Activated CD4-positive, alpha-beta T cell treated with anti-CD3 and anti-CD28 coated beads for 36 hours (primary cell): ENCODE results near the gene CRISPLD2. TPM values are rescaled to one million over a fixed set of nuclear protein-coding genes. Genes with fewer than 3 reads are reported as not detected.

Experiments used
- ATAC-seq: fragments of 200-7000 bp; cut with Tn5 transposase; one replicate; pipeline ENCODE4 v1.10.0; 2021; ENCODE audit warnings: mild to moderate bottlenecking, moderate library complexity
- CTCF ChIA-PET: fragments of 350-600 bp; sonication (Branson Sonifier 250); formaldehyde crosslinking; loops from one replicate; lab custom pipeline; 2021; ENCODE audit warnings: antibody characterized with exemption; lab: Charles Lee
- POLR2A ChIA-PET: fragments of 350-600 bp; sonication (Branson Sonifier 250); formaldehyde crosslinking; loops from one replicate; lab custom pipeline; 2021; ENCODE audit warnings: antibody characterized with exemption, inconsistent platforms; lab: Charles Lee
- DNase-seq: peaks from one replicate; pipeline ENCODE4 v3.0.0-alpha.2; 2020
- H3K27ac Mint-ChIP-seq: one replicate; pipeline ENCODE4 v1.8.0; 2021; ENCODE audit warnings: mixed read lengths
- H3K27me3 Mint-ChIP-seq: one replicate; pipeline ENCODE4 v1.8.0; 2021; ENCODE audit warnings: mixed read lengths
- H3K36me3 Mint-ChIP-seq: one replicate; pipeline ENCODE4 v1.8.0; 2021; ENCODE audit warnings: low read depth, mixed read lengths
- H3K4me1 Mint-ChIP-seq: one replicate; pipeline ENCODE4 v1.8.0; 2021; ENCODE audit warnings: mixed read lengths
- H3K4me3 Mint-ChIP-seq: one replicate; pipeline ENCODE4 v1.8.0; 2021; ENCODE audit warnings: mild to moderate bottlenecking, moderate library complexity, mixed read lengths
- H3K9me3 Mint-ChIP-seq: one replicate; pipeline ENCODE4 v1.8.0; 2021; ENCODE audit warnings: low read depth, mixed read lengths
- intact Hi-C, 2 experiments: fragments of 100-400 bp; cut with DNase I in 1 of 2; cut with micrococcal nuclease in 1 of 2; formaldehyde crosslinking; loops; one replicate each; pipeline versions ENCODE4 v1.14.2 to v1.15.1; 2022 to 2024; cut with DNase I, micrococcal nuclease
- total RNA-seq, 2 experiments: library from RNA; stranded (reverse); gene quantifications; one replicate each; pipeline ENCODE4 v1.2.3, GENCODE V29; 2021

CRISPLD2 gene
- total RNA-seq, result under 1 TPM; 0.05 to 0.11 TPM

GRCh38 chr16:84819644-84820304, at the start of gene CRISPLD2:
Gene CRISPLD2 (plus strand): TSS chr16:84819985. CDS start chr16:84838496, 18,511 bp downstream.
- Mint-ChIP-seq H3K36me3 (no peaks in the 10 kb centered on the region), H3K27me3 (peaks cover 13% of the 10 kb centered on the region), H3K9me3 (no peaks in the 10 kb centered on the region), H3K4me1 (peaks cover 8% of the 10 kb centered on the region), H3K27ac (no peak within 1 kb of the TSS), H3K4me3 (peak within 1 kb of the TSS; percentile 58)
- ATAC-seq, result peak; percentile 100
- ChIA-PET CTCF (interaction anchor here (0.5 to 1.1 kb wide), 5 partner anchors 10 to 305 kb away, joined by 3 to 5 read pairs (median 4); no protein-coding TSS in a partner anchor), POLR2A (interaction anchor here (0.6 to 1.2 kb wide), 2 partner anchors 18 to 703 kb away, joined by 3 to 6 read pairs; no protein-coding TSS in a partner anchor)
- intact Hi-C loops, result loop anchor here in 1 of 2 experiments (1.0 to 5.0 kb wide), 2 partner anchors 153 to 315 kb away; partner anchors contain the start of gene MEAK7
- peak; percentile 93 for DNase-seq

- peaks cover 49% of the 10 kb centered on the region for H3K36me3 Mint-ChIP-seq
- H3K9me3 Mint-ChIP-seq, result no peaks in the 10 kb centered on the region
- H3K4me1 Mint-ChIP-seq, result no peaks in the 10 kb centered on the region
- DNase-seq (no peak), ATAC-seq (no peak)
- ChIA-PET POLR2A (no interaction called here), CTCF (interaction anchor here (0.9 to 1.7 kb wide), 3 partner anchors 9 to 179 kb away, joined by 3 read pairs; no protein-coding TSS in a partner anchor)
- intact Hi-C loops, result no loop called here
- H3K4me3 Mint-ChIP-seq, result no peak overlapping the region
- no peaks in the 10 kb centered on the region for H3K27me3 Mint-ChIP-seq
- H3K27ac Mint-ChIP-seq, result no peak overlapping the region
Measured at GRCh38 chr16:84773312-84773711, 46.5 kb upstream of the CRISPLD2 start.

- POLR2A ChIA-PET, result no interaction called here
- H3K36me3 Mint-ChIP-seq, result peaks cover 48% of the 10 kb centered on the region
- ATAC-seq, result no peak
- H3K27ac Mint-ChIP-seq, result peak overlapping the region; percentile 14
- intact Hi-C loops, result no loop called here
- no peak for DNase-seq
- no peaks in the 10 kb centered on the region for H3K27me3 Mint-ChIP-seq
- H3K4me1 Mint-ChIP-seq, result no peaks in the 10 kb centered on the region
- CTCF ChIA-PET, result interaction anchor here (1.7 kb wide), 1 partner anchor 10 kb away, joined by 4 read pairs; no protein-coding TSS in a partner anchor
- H3K9me3 Mint-ChIP-seq, result no peaks in the 10 kb centered on the region
- H3K4me3 Mint-ChIP-seq, result no peak overlapping the region
Measured at GRCh38 chr16:84774810-84775209, 45.0 kb upstream of the CRISPLD2 start.

- intact Hi-C loops, result no loop called here
Measured at GRCh38 chr16:84775262-84775810, 44.4 kb upstream of the CRISPLD2 start.

GRCh38 chr16:84777435-84777834, 42.4 kb upstream of the CRISPLD2 start:
- Mint-ChIP-seq H3K27me3 (no peaks in the 10 kb centered on the region), H3K27ac (no peak overlapping the region), H3K9me3 (no peaks in the 10 kb centered on the region), H3K4me1 (no peaks in the 10 kb centered on the region), H3K36me3 (peaks cover 44% of the 10 kb centered on the region), H3K4me3 (no peak overlapping the region)
- intact Hi-C loops, result no loop called here
- DNase-seq, result no peak
- CTCF ChIA-PET, result no interaction called here
- POLR2A ChIA-PET, result no interaction called here
- ATAC-seq, result no peak

More at GRCh38 chr16:84775262-84775810, 44.4 kb upstream of the CRISPLD2 start:
- Mint-ChIP-seq H3K4me1 (no peaks in the 10 kb centered on the region), H3K27me3 (no peaks in the 10 kb centered on the region), H3K4me3 (no peak overlapping the region), H3K9me3 (no peaks in the 10 kb centered on the region), H3K27ac (peak overlapping the region; percentile 34), H3K36me3 (peaks cover 49% of the 10 kb centered on the region)
- DNase-seq, result no peak
- ChIA-PET CTCF (interaction anchor here (1.7 kb wide), 1 partner anchor 10 kb away, joined by 4 read pairs; no protein-coding TSS in a partner anchor), POLR2A (no interaction called here)
- no peak for ATAC-seq

- ATAC-seq, result no peak
- DNase-seq, result no peak
- no peaks in the 10 kb centered on the region for H3K9me3 Mint-ChIP-seq
- H3K4me1 Mint-ChIP-seq, result no peaks in the 10 kb centered on the region
- peaks cover 36% of the 10 kb centered on the region for H3K36me3 Mint-ChIP-seq
- no peak overlapping the region for H3K4me3 Mint-ChIP-seq
- intact Hi-C loops, result no loop called here
- H3K27ac Mint-ChIP-seq, result no peak overlapping the region
- ChIA-PET CTCF (no interaction called here), POLR2A (no interaction called here)
- no peaks in the 10 kb centered on the region for H3K27me3 Mint-ChIP-seq
Measured at GRCh38 chr16:84778720-84779119, 41.1 kb upstream of the CRISPLD2 start.

- ATAC-seq (no peak), DNase-seq (no peak)
- CTCF ChIA-PET, result interaction anchor here (1.1 to 1.4 kb wide), 4 partner anchors 9 to 191 kb away, joined by 3 to 4 read pairs (median 4); no protein-coding TSS in a partner anchor
- Mint-ChIP-seq H3K27me3 (no peaks in the 10 kb centered on the region), H3K27ac (no peak overlapping the region), H3K4me1 (no peaks in the 10 kb centered on the region), H3K4me3 (no peak overlapping the region), H3K9me3 (no peaks in the 10 kb centered on the region), H3K36me3 (peaks cover 32% of the 10 kb centered on the region)
- POLR2A ChIA-PET, result no interaction called here
- intact Hi-C loops, result no loop called here
Measured at GRCh38 chr16:84780063-84780462, 39.7 kb upstream of the CRISPLD2 start.

GRCh38 chr16:84780544-84781376, 39.0 kb upstream of the CRISPLD2 start:
- H3K27me3 Mint-ChIP-seq, result no peaks in the 10 kb centered on the region
- no peak for DNase-seq
- peaks cover 25% of the 10 kb centered on the region for H3K36me3 Mint-ChIP-seq
- no peak for ATAC-seq
- no peaks in the 10 kb centered on the region for H3K4me1 Mint-ChIP-seq
- no peaks in the 10 kb centered on the region for H3K9me3 Mint-ChIP-seq
- no peak overlapping the region for H3K4me3 Mint-ChIP-seq
- POLR2A ChIA-PET, result no interaction called here
- no peak overlapping the region for H3K27ac Mint-ChIP-seq
- CTCF ChIA-PET, result interaction anchor here (1.1 to 1.4 kb wide), 4 partner anchors 10 to 190 kb away, joined by 3 to 4 read pairs (median 4); no protein-coding TSS in a partner anchor
- intact Hi-C loops, result no loop called here

GRCh38 chr16:84782846-84783245, 36.9 kb upstream of the CRISPLD2 start:
- Mint-ChIP-seq H3K27ac (no peak overlapping the region), H3K9me3 (no peaks in the 10 kb centered on the region), H3K27me3 (no peaks in the 10 kb centered on the region), H3K4me1 (no peaks in the 10 kb centered on the region), H3K4me3 (no peak overlapping the region), H3K36me3 (peaks cover 21% of the 10 kb centered on the region)
- intact Hi-C loops, result no loop called here
- CTCF ChIA-PET, result no interaction called here
- POLR2A ChIA-PET, result no interaction called here
- no peak for ATAC-seq
- no peak for DNase-seq

- no peaks in the 10 kb centered on the region for H3K36me3 Mint-ChIP-seq
- H3K27me3 Mint-ChIP-seq, result no peaks in the 10 kb centered on the region
- no peaks in the 10 kb centered on the region for H3K9me3 Mint-ChIP-seq
- ChIA-PET CTCF (interaction anchor here (0.7 to 1.3 kb wide), 6 partner anchors 10 to 281 kb away, joined by 3 to 5 read pairs (median 4); no protein-coding TSS in a partner anchor), POLR2A (no interaction called here)
- intact Hi-C loops, result no loop called here
- ATAC-seq (no peak), DNase-seq (no peak)
- no peak overlapping the region for H3K27ac Mint-ChIP-seq
- H3K4me3 Mint-ChIP-seq, result no peak overlapping the region
- H3K4me1 Mint-ChIP-seq, result no peaks in the 10 kb centered on the region
Measured at GRCh38 chr16:84785843-84786581, 33.8 kb upstream of the CRISPLD2 start.
